ENCODE measurements around the gene CDKAL1. TPM values are rescaled to one million over a fixed set of nuclear protein-coding genes. Genes with fewer than 3 reads are reported as not detected.

CDKAL1 gene
- total and polyA plus RNA-seq, 8 donors, result 13.6 to 20.7 (median 17.5) TPM

DNA sequence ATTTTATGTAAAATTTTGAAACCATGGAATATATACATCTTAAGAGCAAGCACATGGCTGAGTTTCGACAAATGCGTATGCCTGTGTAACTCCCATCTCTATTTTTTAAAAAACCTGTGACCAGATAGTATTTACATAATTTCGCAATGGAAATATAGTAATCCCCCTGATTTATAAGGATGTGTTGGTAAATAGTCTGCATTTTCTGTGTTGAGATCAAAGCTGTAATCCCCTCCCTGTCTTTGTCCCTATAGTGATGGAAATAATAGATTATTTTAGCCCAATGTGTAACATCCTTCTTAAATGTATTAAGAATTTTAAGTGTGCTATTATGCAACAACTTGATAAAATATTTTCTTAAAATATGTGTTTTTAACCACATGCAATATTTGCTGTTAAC is 267.3 kb downstream of the CDKAL1 start:
- no peak for ATAC-seq
- no peak overlapping the region for H3K27ac ChIP-seq
- no peaks in the 10 kb centered on the region for H3K27me3 ChIP-seq
- peaks cover 0 to 9% of the 10 kb centered on the region in 2 donors for H3K9me3 ChIP-seq
- H3K4me3 ChIP-seq, result no peak overlapping the region
- no peak for TF ChIP-seq CTCF (IDR thresholded peaks at IDR 0.05)
- DNase-seq, result no peak
- no peaks in the 10 kb centered on the region for H3K4me1 ChIP-seq
- intact Hi-C loops (cut with DNase I), result no loop called here
- H3K36me3 ChIP-seq, result no peaks in the 10 kb centered on the region

DNA sequence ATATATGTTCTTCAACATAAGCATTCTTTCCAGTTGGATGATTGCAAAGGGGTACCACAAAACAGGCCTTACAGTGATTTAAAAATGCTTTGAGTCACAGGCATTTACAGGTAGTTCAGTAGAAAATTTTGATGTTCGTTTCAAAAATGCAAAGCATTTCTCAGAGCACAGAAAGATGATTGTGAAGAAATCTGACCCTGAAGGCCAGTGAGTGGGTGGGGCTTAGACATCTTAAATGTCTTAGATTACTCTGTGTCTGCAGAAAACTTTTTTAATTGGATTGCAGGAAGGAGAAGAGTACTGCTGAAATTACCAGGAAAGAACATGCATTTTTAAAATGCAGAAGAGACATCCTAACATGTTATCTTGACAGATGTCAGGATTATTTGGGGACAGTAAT is 268.3 kb downstream of the CDKAL1 start:
- Histone ChIP-seq H3K4me3 (no peak overlapping the region), H3K27ac (no peak overlapping the region), H3K4me1 (no peaks in the 10 kb centered on the region), H3K9me3 (peaks cover 0 to 16% of the 10 kb centered on the region in 2 donors), H3K36me3 (no peaks in the 10 kb centered on the region), H3K27me3 (no peaks in the 10 kb centered on the region)
- ATAC-seq (no peak), DNase-seq (no peak)
- intact Hi-C loops (cut with DNase I), result no loop called here
- TF ChIP-seq CTCF (IDR thresholded peaks at IDR 0.05), result no peak

- Histone ChIP-seq H3K27me3 (no peaks in the 10 kb centered on the region), H3K4me3 (no peak overlapping the region), H3K4me1 (no peaks in the 10 kb centered on the region), H3K9me3 (peaks cover 0 to 16% of the 10 kb centered on the region in 2 donors), H3K27ac (no peak overlapping the region), H3K36me3 (no peaks in the 10 kb centered on the region)
- intact Hi-C loops (cut with DNase I), result no loop called here
- no peak for DNase-seq
- no peak for ATAC-seq
- no peak for TF ChIP-seq CTCF (IDR thresholded peaks at IDR 0.05)
These were observed 270.8 kb downstream of the CDKAL1 start for GRCh38 chr6:20805021-20805420.

- Histone ChIP-seq H3K9me3 (peaks cover 0 to 16% of the 10 kb centered on the region in 2 donors), H3K27me3 (no peaks in the 10 kb centered on the region), H3K36me3 (no peaks in the 10 kb centered on the region), H3K27ac (no peak overlapping the region), H3K4me3 (no peak overlapping the region), H3K4me1 (no peaks in the 10 kb centered on the region)
- intact Hi-C loops (cut with DNase I), result no loop called here
- TF ChIP-seq CTCF (IDR thresholded peaks at IDR 0.05), result no peak
- ATAC-seq (no peak), DNase-seq (no peak)
These were observed 272.4 kb downstream of the CDKAL1 start for GRCh38 chr6:20806669-20807068.

DNA sequence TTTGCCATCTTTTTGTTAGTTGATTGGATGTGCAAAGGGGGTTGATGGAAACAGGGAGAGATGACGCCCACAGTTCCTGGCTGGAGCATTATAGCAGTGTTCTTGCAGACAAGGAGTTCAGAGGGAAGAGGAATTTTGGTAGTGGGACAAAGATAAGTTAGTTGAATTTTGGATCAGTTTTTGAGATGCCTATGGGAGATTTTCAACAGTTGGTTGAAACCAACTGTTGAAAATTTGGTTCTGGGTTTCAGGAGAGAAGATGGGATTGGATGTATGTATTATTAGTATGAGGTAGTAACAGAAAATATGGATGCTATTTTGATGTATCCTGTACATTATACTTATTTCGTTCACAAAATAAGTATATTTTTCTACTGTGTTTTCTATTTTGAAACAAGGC is 274.2 kb downstream of the CDKAL1 start:
- no peaks in the 10 kb centered on the region for H3K4me1 ChIP-seq
- intact Hi-C loops (cut with DNase I), result no loop called here

More for the DNA sequence above, 274.2 kb downstream of the CDKAL1 start:
- TF ChIP-seq CTCF (IDR thresholded peaks at IDR 0.05), result no peak
- no peak overlapping the region for H3K4me3 ChIP-seq
- no peaks in the 10 kb centered on the region for H3K36me3 ChIP-seq
- ATAC-seq (no peak), DNase-seq (no peak)
- peaks cover 0 to 16% of the 10 kb centered on the region in 2 donors for H3K9me3 ChIP-seq
- no peak overlapping the region for H3K27ac ChIP-seq
- H3K27me3 ChIP-seq, result no peaks in the 10 kb centered on the region
